Activated CD4-positive, alpha-beta T cell treated with anti-CD3 and anti-CD28 coated beads for 36 hours (primary cell): Measurements from ENCODE around the gene ZFP36L2. TPM values are rescaled to one million over a fixed set of nuclear protein-coding genes. Genes with fewer than 3 reads are reported as not detected.

Source experiments
- ATAC-seq: fragments of 200-7000 bp; cut with Tn5 transposase; one replicate; pipeline ENCODE4 v1.10.0; 2021; ENCODE audit warnings: mild to moderate bottlenecking, moderate library complexity
- CTCF ChIA-PET: fragments of 350-600 bp; sonication (Branson Sonifier 250); formaldehyde crosslinking; loops from one replicate; lab custom pipeline; 2021; ENCODE audit warnings: antibody characterized with exemption; lab: Charles Lee
- POLR2A ChIA-PET: fragments of 350-600 bp; sonication (Branson Sonifier 250); formaldehyde crosslinking; loops from one replicate; lab custom pipeline; 2021; ENCODE audit warnings: antibody characterized with exemption, inconsistent platforms; lab: Charles Lee
- DNase-seq: peaks from one replicate; pipeline ENCODE4 v3.0.0-alpha.2; 2020
- H3K27ac Mint-ChIP-seq: one replicate; pipeline ENCODE4 v1.8.0; 2021; ENCODE audit warnings: mixed read lengths
- H3K27me3 Mint-ChIP-seq: one replicate; pipeline ENCODE4 v1.8.0; 2021; ENCODE audit warnings: mixed read lengths
- H3K36me3 Mint-ChIP-seq: one replicate; pipeline ENCODE4 v1.8.0; 2021; ENCODE audit warnings: low read depth, mixed read lengths
- H3K4me1 Mint-ChIP-seq: one replicate; pipeline ENCODE4 v1.8.0; 2021; ENCODE audit warnings: mixed read lengths
- H3K4me3 Mint-ChIP-seq: one replicate; pipeline ENCODE4 v1.8.0; 2021; ENCODE audit warnings: mild to moderate bottlenecking, moderate library complexity, mixed read lengths
- H3K9me3 Mint-ChIP-seq: one replicate; pipeline ENCODE4 v1.8.0; 2021; ENCODE audit warnings: low read depth, mixed read lengths
- intact Hi-C, 2 experiments: fragments of 100-400 bp; cut with DNase I in 1 of 2; cut with micrococcal nuclease in 1 of 2; formaldehyde crosslinking; loops; one replicate each; pipeline versions ENCODE4 v1.14.2 to v1.15.1; 2022 to 2024; cut with DNase I, micrococcal nuclease
- total RNA-seq, 2 experiments: library from RNA; stranded (reverse); gene quantifications; one replicate each; pipeline ENCODE4 v1.2.3, GENCODE V29; 2021

ZFP36L2 gene
- total RNA-seq, 2 experiments from 2014 or later, result 74.4 to 77.7 TPM

- intact Hi-C loops, result loop anchor here (1.0 to 10.0 kb wide), 17 partner anchors 98 to 734 kb away; partner anchors contain the start of gene KCNG3 (in 1 of the 2)
- no peak for DNase-seq
- CTCF ChIA-PET, result interaction anchor here (0.6 to 4.5 kb wide), 68 partner anchors 8 to 418 kb away, joined by 3 to 239 read pairs (median 4); no protein-coding TSS in a partner anchor
These were observed 2.6 kb upstream of the ZFP36L2 start for GRCh38 chr2:43228756-43229659.

DNA sequence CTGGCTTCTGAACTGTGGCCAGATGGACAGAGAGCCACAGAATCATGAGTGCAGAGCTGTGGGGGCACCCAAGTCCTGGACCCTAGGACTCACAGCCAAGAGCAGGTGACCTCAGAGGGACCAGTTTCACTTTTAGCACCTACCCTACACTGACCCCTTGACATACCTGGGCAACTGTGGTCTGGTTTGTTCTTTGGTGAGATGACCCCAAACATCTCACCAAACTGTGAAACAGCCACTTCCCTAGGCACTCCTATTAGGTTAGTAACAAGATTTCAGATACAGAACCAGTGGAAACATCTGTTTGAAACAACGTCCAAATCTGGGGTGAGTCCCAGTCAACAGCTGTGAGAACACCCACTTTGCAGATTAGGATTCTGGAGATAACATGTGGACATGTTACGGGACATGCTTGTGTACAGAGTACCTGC lies 1.9 kb upstream of the ZFP36L2 start:
- Mint-ChIP-seq H3K4me3 (peak overlapping the region; percentile 83), H3K27ac (peak overlapping the region; percentile 77), H3K36me3 (peaks cover 23% of the 10 kb centered on the region), H3K27me3 (no peaks in the 10 kb centered on the region), H3K9me3 (no peaks in the 10 kb centered on the region), H3K4me1 (peaks cover 24% of the 10 kb centered on the region)
- CTCF ChIA-PET, result interaction anchor here (0.6 to 4.5 kb wide), 42 partner anchors 8 to 417 kb away, joined by 3 to 239 read pairs (median 6); no protein-coding TSS in a partner anchor
- ATAC-seq, result no peak
- POLR2A ChIA-PET, result interaction anchor here (0.6 to 3.3 kb wide), 5 partner anchors 31 to 295 kb away, joined by 3 to 14 read pairs (median 5); no protein-coding TSS in a partner anchor
- intact Hi-C loops, result loop anchor here (2.0 to 10.0 kb wide), 8 partner anchors 171 to 734 kb away; partner anchors contain the start of gene KCNG3 (in 1 of the 2)
- no peak for DNase-seq

More at GRCh38 chr2:43228756-43229659, 2.6 kb upstream of the ZFP36L2 start:
- Mint-ChIP-seq H3K27me3 (no peaks in the 10 kb centered on the region), H3K36me3 (peaks cover 16% of the 10 kb centered on the region), H3K4me3 (peak overlapping the region; percentile 36), H3K9me3 (no peaks in the 10 kb centered on the region), H3K4me1 (peaks cover 24% of the 10 kb centered on the region), H3K27ac (peak overlapping the region; percentile 73)
- no peak for ATAC-seq
- POLR2A ChIA-PET, result interaction anchor here (0.6 to 3.3 kb wide), 9 partner anchors 65 to 296 kb away, joined by 3 to 14 read pairs (median 4); no protein-coding TSS in a partner anchor

DNA sequence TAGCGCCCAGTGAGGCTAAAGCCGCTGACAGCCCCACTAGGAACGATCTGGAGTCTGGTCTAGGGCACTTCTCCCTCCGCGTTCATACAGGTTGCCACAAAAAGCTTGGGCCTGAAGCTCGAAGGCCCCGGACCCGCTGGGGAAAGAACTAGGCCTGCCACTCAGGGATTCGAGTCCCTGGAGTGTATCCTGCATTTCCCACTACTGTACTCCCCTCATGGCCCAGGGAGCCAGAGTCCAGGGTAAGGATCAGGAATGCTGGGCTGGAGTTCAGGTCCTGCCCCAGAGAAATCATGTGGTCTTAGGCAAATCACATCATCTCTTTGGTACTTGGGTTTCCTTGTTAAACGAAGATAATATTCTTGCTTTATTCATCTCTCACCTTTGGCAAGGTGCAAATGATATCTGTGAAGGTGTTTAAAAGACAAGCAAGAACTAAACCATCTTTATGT lies 1.4 kb upstream of the ZFP36L2 start:
- POLR2A ChIA-PET, result interaction anchor here (1.5 to 3.3 kb wide), 4 partner anchors 31 to 101 kb away, joined by 3 to 14 read pairs (median 6); no protein-coding TSS in a partner anchor

GRCh38 chr2:43226955-43227829 lies 786 bp upstream of the ZFP36L2 start:
- DNase-seq, result peak; percentile 80
- H3K9me3 Mint-ChIP-seq, result no peaks in the 10 kb centered on the region
- peak overlapping the region; percentile 91 for H3K27ac Mint-ChIP-seq
- H3K4me1 Mint-ChIP-seq, result peaks cover 30% of the 10 kb centered on the region
- intact Hi-C loops, result loop anchor here (1.0 to 10.0 kb wide), 11 partner anchors 53 to 732 kb away; partner anchors contain the start of genes KCNG3 (in 1 of the 2) and THADA (in 1 of the 2)
- H3K4me3 Mint-ChIP-seq, result peak overlapping the region; percentile 83
- ATAC-seq, result peak; percentile 14
- ChIA-PET CTCF (interaction anchor here (0.6 to 4.5 kb wide), 14 partner anchors 14 to 577 kb away, joined by 3 to 239 read pairs (median 6); no protein-coding TSS in a partner anchor), POLR2A (interaction anchor here (0.6 to 3.3 kb wide), 15 partner anchors 9 to 417 kb away, joined by 3 to 14 read pairs (median 6); no protein-coding TSS in a partner anchor)
- no peaks in the 10 kb centered on the region for H3K27me3 Mint-ChIP-seq
- H3K36me3 Mint-ChIP-seq, result peaks cover 31% of the 10 kb centered on the region

More for the DNA sequence above, 1.4 kb upstream of the ZFP36L2 start:
- DNase-seq, result no peak
- Mint-ChIP-seq H3K4me3 (peak overlapping the region; percentile 83), H3K27me3 (no peaks in the 10 kb centered on the region), H3K27ac (peak overlapping the region; percentile 77), H3K36me3 (peaks cover 25% of the 10 kb centered on the region), H3K4me1 (peaks cover 25% of the 10 kb centered on the region), H3K9me3 (no peaks in the 10 kb centered on the region)
- intact Hi-C loops, result loop anchor here (1.0 to 10.0 kb wide), 10 partner anchors 171 to 733 kb away; partner anchors contain the start of genes KCNG3 (in 1 of the 2) and THADA (in 1 of the 2)
- CTCF ChIA-PET, result interaction anchor here (0.6 to 4.5 kb wide), 22 partner anchors 10 to 417 kb away, joined by 3 to 239 read pairs (median 7); no protein-coding TSS in a partner anchor
- no peak for ATAC-seq

- POLR2A ChIA-PET, result interaction anchor here (1.0 to 3.3 kb wide), 15 partner anchors 7 to 415 kb away, joined by 3 to 14 read pairs (median 6); no protein-coding TSS in a partner anchor
- Mint-ChIP-seq H3K9me3 (no peaks in the 10 kb centered on the region), H3K27me3 (no peaks in the 10 kb centered on the region), H3K27ac (peak overlapping the region; percentile 82), H3K36me3 (peaks cover 44% of the 10 kb centered on the region), H3K4me1 (peaks cover 42% of the 10 kb centered on the region), H3K4me3 (peak overlapping the region; percentile 83)
- peak; percentile 4 for ATAC-seq
- DNase-seq, result peak; percentile 77
- CTCF ChIA-PET, result interaction anchor here (0.6 to 4.5 kb wide), 8 partner anchors 31 to 575 kb away, joined by 3 to 239 read pairs (median 4); no protein-coding TSS in a partner anchor
- intact Hi-C loops, result loop anchor here (1.0 to 10.0 kb wide), 10 partner anchors 52 to 731 kb away; partner anchors contain the start of genes KCNG3 (in 1 of the 2) and THADA (in 1 of the 2)
These were observed 433 bp downstream of the ZFP36L2 start for GRCh38 chr2:43225788-43226557.

- no peaks in the 10 kb centered on the region for H3K27me3 Mint-ChIP-seq
- ChIA-PET CTCF (interaction anchor here (0.5 to 4.5 kb wide), 12 partner anchors 31 to 348 kb away, joined by 3 to 32 read pairs (median 4); no protein-coding TSS in a partner anchor), POLR2A (interaction anchor here (0.7 to 1.4 kb wide), 5 partner anchors 54 to 411 kb away, joined by 3 to 5 read pairs (median 4); no protein-coding TSS in a partner anchor)
- peak; percentile 84 for DNase-seq
- intact Hi-C loops, result loop anchor here (5.0 to 10.0 kb wide), 5 partner anchors 168 to 730 kb away; partner anchors contain the start of gene KCNG3 (in 1 of the 2)
- H3K9me3 Mint-ChIP-seq, result no peaks in the 10 kb centered on the region
- H3K4me1 Mint-ChIP-seq, result peaks cover 48% of the 10 kb centered on the region
- H3K27ac Mint-ChIP-seq, result peak overlapping the region; percentile 82
- peak; percentile 0 for ATAC-seq
- H3K36me3 Mint-ChIP-seq, result peaks cover 50% of the 10 kb centered on the region
- peak overlapping the region; percentile 83 for H3K4me3 Mint-ChIP-seq
These were observed 1.2 kb downstream of the ZFP36L2 start for GRCh38 chr2:43225093-43225787.

GRCh38 chr2:43224571-43225092 lies 1.8 kb downstream of the ZFP36L2 start:
- Mint-ChIP-seq H3K4me1 (peaks cover 46% of the 10 kb centered on the region), H3K27me3 (no peaks in the 10 kb centered on the region), H3K27ac (no peak overlapping the region), H3K36me3 (peaks cover 48% of the 10 kb centered on the region), H3K9me3 (no peaks in the 10 kb centered on the region), H3K4me3 (peak overlapping the region; percentile 83)
- intact Hi-C loops, result loop anchor here (1.0 to 10.0 kb wide), 7 partner anchors 29 to 730 kb away; partner anchors contain the start of gene KCNG3 (in 1 of the 2)
- DNase-seq (peak; percentile 69), ATAC-seq (no peak)
- ChIA-PET CTCF (interaction anchor here (0.5 to 4.5 kb wide), 14 partner anchors 30 to 540 kb away, joined by 3 to 32 read pairs (median 4); no protein-coding TSS in a partner anchor), POLR2A (interaction anchor here (0.7 to 1.4 kb wide), 6 partner anchors 53 to 412 kb away, joined by 3 to 5 read pairs (median 4); no protein-coding TSS in a partner anchor)

DNA sequence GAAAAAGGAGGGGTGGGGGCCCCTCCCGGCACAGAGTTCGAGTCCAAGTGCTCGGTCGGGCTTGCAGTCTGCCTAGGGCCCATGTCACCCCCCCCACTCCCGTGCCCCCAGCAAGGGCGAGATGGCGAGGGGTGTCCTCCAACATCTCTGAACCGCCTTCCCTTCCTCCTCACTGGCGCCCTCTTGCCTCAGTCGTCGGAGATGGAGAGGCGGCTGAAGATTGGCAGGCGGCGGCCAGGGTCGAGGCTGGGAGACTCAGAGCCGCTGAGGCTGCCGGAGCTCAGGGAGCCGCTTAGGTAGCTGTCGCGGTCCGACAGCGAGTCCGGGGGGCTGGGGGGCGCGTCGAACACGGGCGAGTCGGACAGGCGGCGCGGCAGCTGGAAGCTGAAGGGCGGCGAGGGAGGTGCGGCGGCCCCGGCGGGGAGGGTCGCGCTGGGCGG lies 2.3 kb downstream of the ZFP36L2 start:
- ChIA-PET POLR2A (interaction anchor here (0.8 to 1.4 kb wide), 3 partner anchors 53 to 90 kb away, joined by 3 to 5 read pairs (median 4); no protein-coding TSS in a partner anchor), CTCF (interaction anchor here (0.6 to 4.5 kb wide), 12 partner anchors 30 to 540 kb away, joined by 3 to 32 read pairs (median 4); no protein-coding TSS in a partner anchor)
- ATAC-seq (peak; percentile 3), DNase-seq (peak; percentile 88)
- H3K4me3 Mint-ChIP-seq, result peak overlapping the region; percentile 83
- peak overlapping the region; percentile 97 for H3K27ac Mint-ChIP-seq
- no peaks in the 10 kb centered on the region for H3K27me3 Mint-ChIP-seq
- H3K36me3 Mint-ChIP-seq, result peaks cover 50% of the 10 kb centered on the region
- intact Hi-C loops, result loop anchor here in 1 of 2 experiments (1.0 to 10.0 kb wide), 3 partner anchors 29 to 729 kb away; partner anchors contain the start of gene KCNG3
- no peaks in the 10 kb centered on the region for H3K9me3 Mint-ChIP-seq
- H3K4me1 Mint-ChIP-seq, result peaks cover 45% of the 10 kb centered on the region
